Panc1 (cell line): ENCODE measurements around the gene IPO11.

Experiments used
- CTCF ChIP-seq: fragments of 450-650 bp; IDR thresholded peaks from 2 replicates; pipeline ENCODE4 v1.5.1; 2017; ENCODE audit warnings: mild to moderate bottlenecking
- POLR2AphosphoS5 ChIP-seq: IDR thresholded peaks from 2 replicates; pipeline ENCODE4 v1.6.1; 2012; ENCODE audit warnings: mild to moderate bottlenecking, low read depth, low read length, moderate library complexity
- TCF7L2 ChIP-seq: IDR thresholded peaks from 2 replicates; pipeline ENCODE4 v1.6.1; 2011; ENCODE audit warnings: mild to moderate bottlenecking, low read depth, low read length, inconsistent platforms

- TF ChIP-seq POLR2AphosphoS5 (no peak), CTCF (no peak), TCF7L2 (no peak)
These were observed 123.7 kb downstream of the IPO11 start for GRCh38 chr5:62536232-62536631.
